ENCODE measurements around the gene DCANP1. TPM values are rescaled to one million over a fixed set of nuclear protein-coding genes. Genes with fewer than 3 reads are reported as not detected.

DCANP1 gene
- total and polyA plus RNA-seq, 4 donors, result 0.05 TPM; not detected in 3

- DNase-seq (ENCODE audit: low spot score), result no peak
- no peaks in the 10 kb centered on the region for H3K9me3 ChIP-seq (ENCODE audit: control insufficient read depth in 4 of 4, low read length in 3 of 4)
- H3K27ac ChIP-seq (ENCODE audit: low read depth in 1 of 2, low read length in 2 of 2), result no peak overlapping the region
- H3K4me3 ChIP-seq (ENCODE audit: low read depth in 1 of 3, low read length in 3 of 3), result no peak overlapping the region
- peaks cover 0 to under 1% (median 0%) of the 10 kb centered on the region in 4 donors for H3K27me3 ChIP-seq (ENCODE audit: control insufficient read depth in 4 of 4, insufficient read depth in 4 of 4, low read length in 3 of 4)
- TF ChIP-seq MAX (IDR thresholded peaks at IDR 0.05) (no peak), NR2F2 (IDR thresholded peaks at IDR 0.05) (no peak), ATF3 (IDR thresholded peaks at IDR 0.05) (no peak), REST (IDR thresholded peaks at IDR 0.05) (no peak), YY1 (IDR thresholded peaks at IDR 0.05) (no peak), HNF4A (conservative IDR thresholded peaks at IDR 0.05) (no peak), EGR1 (IDR thresholded peaks at IDR 0.05; ENCODE audit: low read depth in 2 of 2) (no peak), ZBTB33 (IDR thresholded peaks at IDR 0.05) (no peak), CTCF (IDR thresholded peaks at IDR 0.05; ENCODE audit: low read depth, low read length, missing input control) (no peak), RXRA (IDR thresholded peaks at IDR 0.05) (no peak), FOXA2 (IDR thresholded peaks at IDR 0.05) (no peak), HNF4G (IDR thresholded peaks at IDR 0.05) (no peak)
- no peaks in the 10 kb centered on the region for H3K36me3 ChIP-seq (ENCODE audit: control insufficient read depth in 4 of 4, insufficient read depth in 3 of 4, low read depth in 1 of 4, low read length in 3 of 4)
- no peaks in the 10 kb centered on the region for H3K4me1 ChIP-seq (ENCODE audit: control insufficient read depth in 4 of 4, insufficient read depth in 4 of 4, low read length in 3 of 4)
- no peak overlapping the region for H3K9ac ChIP-seq (ENCODE audit: low read depth in 1 of 2, low read length in 2 of 2)
Observed at GRCh38 chr5:135417083-135417482, 30.1 kb downstream of the DCANP1 start.

GRCh38 chr5:135405082-135405481, 42.1 kb downstream of the DCANP1 start:
- whole genome bisulfite sequencing, result 77% methylated on average over 2 of the region's 2 CpGs
- DNase-seq (ENCODE audit: low spot score), result no peak
- Histone ChIP-seq H3K27me3 (ENCODE audit: control insufficient read depth in 4 of 4, insufficient read depth in 4 of 4, low read length in 3 of 4) (no peaks in the 10 kb centered on the region), H3K27ac (ENCODE audit: low read depth in 1 of 2, low read length in 2 of 2) (no peak overlapping the region), H3K9me3 (ENCODE audit: control insufficient read depth in 4 of 4, low read length in 3 of 4) (no peaks in the 10 kb centered on the region), H3K4me1 (ENCODE audit: control insufficient read depth in 4 of 4, insufficient read depth in 4 of 4, low read length in 3 of 4) (no peaks in the 10 kb centered on the region), H3K36me3 (ENCODE audit: control insufficient read depth in 4 of 4, insufficient read depth in 3 of 4, low read depth in 1 of 4, low read length in 3 of 4) (no peaks in the 10 kb centered on the region), H3K4me3 (ENCODE audit: low read depth in 1 of 3, low read length in 3 of 3) (no peak overlapping the region), H3K9ac (ENCODE audit: low read depth in 1 of 2, low read length in 2 of 2) (no peak overlapping the region)
- TF ChIP-seq HNF4A (conservative IDR thresholded peaks at IDR 0.05), result no peak
- no peak for TF ChIP-seq CTCF (IDR thresholded peaks at IDR 0.05; ENCODE audit: low read depth, low read length, missing input control)
- no peak for TF ChIP-seq YY1 (IDR thresholded peaks at IDR 0.05)
- no peak for TF ChIP-seq JUND (IDR thresholded peaks at IDR 0.05)
- no peak for TF ChIP-seq EGR1 (IDR thresholded peaks at IDR 0.05; ENCODE audit: low read depth in 2 of 2)
- no peak for TF ChIP-seq MAX (IDR thresholded peaks at IDR 0.05)
- TF ChIP-seq ZBTB33 (IDR thresholded peaks at IDR 0.05), result no peak
- TF ChIP-seq SP1 (IDR thresholded peaks at IDR 0.05), result no peak
- no peak for TF ChIP-seq HNF4G (IDR thresholded peaks at IDR 0.05)
- TF ChIP-seq REST (IDR thresholded peaks at IDR 0.05), result no peak
- no peak for TF ChIP-seq NR2F2 (IDR thresholded peaks at IDR 0.05)
